K562 (cell line): ENCODE measurements around the gene C4orf50. TPM values are rescaled to one million over a fixed set of nuclear protein-coding genes. Genes with fewer than 3 reads are reported as not detected.

Experiments
- ATAC-seq: fragments of 200-7000 bp; cut with Tn5 transposase; 3 replicates; pipeline ENCODE4 v1.9.1; 2020; ENCODE audit warnings: moderate library complexity
- BruUV-seq: library from RNA; stranded (reverse); fragments of 400-500 nt; replicated peaks from 2 replicates; lab custom pipeline; 2021; lab: Mats Ljungman, UMichigan
- CTCF ChIA-PET: fragments of 300-600 bp; formaldehyde crosslinking; extraction: SDS; loops from one replicate; lab custom pipeline; 2021; ENCODE audit warnings: low intra/inter-chr PET ratio; lab: Yijun Ruan, JAX
- POLR2A ChIA-PET: fragments of 300-600, 350-650 bp; sonication (Branson Sonifier 250); formaldehyde crosslinking; extraction: SDS; loops from one replicate; lab custom pipeline; 2021; ENCODE audit warnings: antibody characterized with exemption, inconsistent platforms; lab: Yijun Ruan, JAX
- DNase-seq, 4 experiments: peaks; one replicate each; pipeline versions ENCODE4 v3.0.0 to v3.0.0-alpha.2; 2011 to 2018; ENCODE audit warnings: low spot score in 3 of 4, mixed read lengths in 3 of 4; ENCODE audit errors: extremely low read depth in 1 of 4
- FAIRE-seq: peaks from 2 replicates; lab custom pipeline; 2011; peaks lifted over from hg19 to GRCh38; lab: Jason Lieb, UNC
- H2AFZ ChIP-seq: 2 replicates; pipeline ENCODE4 v1.6.0; 2011; ENCODE audit warnings: low read depth, low read length, control low read depth, inconsistent platforms
- H3K27ac ChIP-seq: fragments of 200-600 bp; 3 replicates; pipeline ENCODE4 v1.8.0; 2011; ENCODE audit warnings: low read depth, mild to moderate bottlenecking, control low read depth, inconsistent platforms, low read length, moderate library complexity, mixed read lengths; ENCODE audit errors: extremely low read depth
- H3K27me3 ChIP-seq, 2 experiments: fragments of 300-600 bp in 1 of 2; 2 replicates in 1 of 2; 3 replicates in 1 of 2; pipeline versions ENCODE4 v1.6.0 to v1.8.0; 2011; ENCODE audit warnings: inconsistent platforms in 2 of 2, low read length in 2 of 2, mild to moderate bottlenecking in 1 of 2, mixed read lengths in 1 of 2, moderate library complexity in 1 of 2; ENCODE audit not compliant: control insufficient read depth in 2 of 2, insufficient read depth in 2 of 2
- H3K36me3 ChIP-seq: fragments of 300-600 bp; 3 replicates; pipeline ENCODE4 v1.8.0; 2011; ENCODE audit warnings: mild to moderate bottlenecking, low read length, inconsistent platforms; ENCODE audit not compliant: control insufficient read depth, insufficient read depth
- H3K4me1 ChIP-seq, 2 experiments: fragments of 200-600 bp in 1 of 2; replicated peaks in 1 of 2; 2 replicates in 1 of 2; 3 replicates in 1 of 2; pipeline versions ENCODE4 v1.5.1 to v1.8.0; 2011; ENCODE audit warnings: inconsistent platforms in 2 of 2, low read length in 2 of 2, mild to moderate bottlenecking in 1 of 2, mixed read lengths in 1 of 2, moderate library complexity in 1 of 2; ENCODE audit not compliant: control insufficient read depth in 2 of 2, insufficient read depth in 2 of 2
- H3K4me2 ChIP-seq: 2 replicates; pipeline ENCODE4 v1.6.1; 2011; ENCODE audit warnings: low read length, control low read depth, inconsistent platforms, mixed read lengths; ENCODE audit not compliant: insufficient read depth
- H3K4me3 ChIP-seq: fragments of 200-600 bp; sonication (generic), shearing (Covaris generic); 2 replicates; pipeline ENCODE4 v1.5.1; 2016; ENCODE audit warnings: control low read depth, inconsistent platforms
- H3K79me2 ChIP-seq: fragments of 200-600 bp; 3 replicates; pipeline ENCODE4 v1.8.0; 2011; ENCODE audit warnings: low read length, inconsistent platforms; ENCODE audit not compliant: control insufficient read depth, insufficient read depth
- H3K9ac ChIP-seq, 2 experiments: 2 replicates each; pipeline versions ENCODE4 v1.6.0 to v1.6.1; 2011; ENCODE audit warnings: low read depth in 2 of 2, low read length in 2 of 2, control low read depth in 1 of 2, inconsistent platforms in 1 of 2, mild to moderate bottlenecking in 1 of 2, mixed read lengths in 1 of 2; ENCODE audit not compliant: insufficient read depth in 1 of 2
- H3K9me1 ChIP-seq: one replicate; pipeline ENCODE4 v1.6.0; 2011; ENCODE audit warnings: inconsistent platforms, mild to moderate bottlenecking, low read length, moderate library complexity; ENCODE audit not compliant: control insufficient read depth, insufficient read depth
- H3K9me3 ChIP-seq: replicated peaks from 2 replicates; pipeline ENCODE4 v1.5.1; 2011; ENCODE audit warnings: low read depth, low read length, inconsistent platforms; ENCODE audit not compliant: control insufficient read depth, insufficient read depth
- H4K20me1 ChIP-seq: replicated peaks from 2 replicates; pipeline ENCODE4 v1.6.1; 2011; ENCODE audit warnings: low read length, inconsistent platforms, mixed read lengths; ENCODE audit not compliant: control insufficient read depth, insufficient read depth
- BACH1 ChIP-seq: fragments of 200-800 bp; sonication (Bioruptor generic); IDR thresholded peaks from 2 replicates; pipeline ENCODE4 v1.6.1; 2016; ENCODE audit warnings: missing genetic modification characterization, missing compliant biosample characterization
- KLF10 ChIP-seq: fragments of 250-450 bp; sonication (Bioruptor Pico); IDR thresholded peaks from 2 replicates; pipeline ENCODE4 v1.6.1; 2021; ENCODE audit warnings: matching md5 sums
- LCOR ChIP-seq: sonication (generic); formaldehyde crosslinking; IDR thresholded peaks from 2 replicates; pipeline ENCODE4 v1.8.0; 2022; ENCODE audit warnings: mild to moderate bottlenecking, missing genetic modification reagents
- MXI1 ChIP-seq: IDR thresholded peaks from 2 replicates; pipeline ENCODE4 v1.6.1; 2011; ENCODE audit warnings: low read depth, mild to moderate bottlenecking, improper control_type of control experiment, low read length
- PPARD ChIP-seq: fragments of 250-450 bp; sonication (Bioruptor Pico); IDR thresholded peaks from 2 replicates; pipeline ENCODE4 v1.8.0; 2022; ENCODE audit warnings: inconsistent platforms, mild to moderate bottlenecking, moderate library complexity
- RFX5 ChIP-seq: IDR thresholded peaks from 2 replicates; pipeline ENCODE4 v1.6.1; 2011; ENCODE audit warnings: low read depth, mild to moderate bottlenecking, improper control_type of control experiment, low read length
- TAF1 ChIP-seq: IDR thresholded peaks from 2 replicates; pipeline ENCODE4 v1.6.1; 2011; ENCODE audit warnings: mild to moderate bottlenecking, low read length, moderate library complexity; ENCODE audit not compliant: insufficient read depth, control insufficient read depth, severe bottlenecking; ENCODE audit errors: extremely low read depth
- TEAD4 ChIP-seq, 2 experiments: sonication (generic) in 1 of 2; formaldehyde crosslinking in 1 of 2; IDR thresholded peaks; 2 replicates each; pipeline versions ENCODE4 v1.6.1 to v1.8.0; 2012 to 2022; ENCODE audit warnings: borderline replicate concordance in 1 of 2, inconsistent platforms in 1 of 2, low read length in 1 of 2, mild to moderate bottlenecking in 1 of 2, missing genetic modification reagents in 1 of 2
- ZBED1 ChIP-seq: IDR thresholded peaks from 2 replicates; pipeline ENCODE4 v1.6.1; 2014
- ZKSCAN3 ChIP-seq: fragments of 250-450 bp; sonication (Bioruptor Pico); IDR thresholded peaks from 2 replicates; pipeline ENCODE4 v1.4.0; 2020
- WGBS: fragments of 100-300 bp; shearing (Covaris generic); methylation state at CpG from one replicate; pipeline ENCODE4 v1.1.6; 2016; ENCODE audit warnings: low coverage, mixed read lengths; ENCODE audit not compliant: insufficient coverage; ENCODE audit errors: missing lambda C conversion rate; 5-methylcytosine and 5-hydroxymethylcytosine counted together
- in situ Hi-C: fragments of 300-500 bp; cut with MboI; formaldehyde crosslinking; loops from 4 replicates; pipeline ENCODE4 v1.15.0; 2018; ENCODE audit warnings: inconsistent platforms, mixed read lengths
- intact Hi-C: fragments of 100-400 bp; cut with micrococcal nuclease; formaldehyde crosslinking; loops from 2 replicates; pipeline ENCODE4 v1.14.2; 2022
- polyA plus RNA-seq, 8 experiments: library from polyadenylated mRNA; depleted of rRNA in 4 of 8; stranded (reverse) in 5 of 8; unstranded in 3 of 8; fragments of >200 nt; fragmentation: Nextera tagmentation in 2 of 8; fragmentation: Illumina TruSeq in 1 of 8; extraction: Ambion mirVana in 2 of 8; extraction: Trizol in 1 of 8; gene quantifications; 2 replicates each; pipeline versions ENCODE4 v1.2.1 to v1.2.3, GENCODE V29; 2011 to 2014; ENCODE audit warnings: inconsistent platforms in 1 of 8, missing spikeins in 1 of 8
- total RNA-seq, 7 experiments: library from RNA; depleted of rRNA in 6 of 7; stranded (reverse); fragments of >200 nt in 6 of 7; fragmentation: Illumina TruSeq in 2 of 7; extraction: Trizol in 2 of 7; gene quantifications; 2 replicates each; pipeline versions ENCODE4 v1.2.1 to v1.2.3, GENCODE V29; 2011 to 2021; ENCODE audit warnings: low replicate concordance in 1 of 7
- TF ChIP-seq, protein P1 (sequence below): fragments of 450-650 bp; IDR thresholded peaks from 2 replicates; pipeline ENCODE4 v1.6.1; 2018; ENCODE audit warnings: mild to moderate bottlenecking, low read depth; ENCODE audit not compliant: partially characterized antibody
- TF ChIP-seq, protein P2 (sequence below): fragments of 450-650 bp; conservative IDR thresholded peaks from 2 replicates; pipeline ENCODE4 v1.6.1; 2016; ENCODE audit warnings: missing genetic modification characterization, low read depth, mild to moderate bottlenecking, missing compliant biosample characterization, moderate library complexity
- TF ChIP-seq, protein P3 (sequence below): fragments of 450-650 bp; IDR thresholded peaks from 2 replicates; pipeline ENCODE4 v1.6.1; 2014; ENCODE audit warnings: low read depth, mild to moderate bottlenecking, moderate library complexity, borderline replicate concordance

Gene C4orf50
- total and polyA plus RNA-seq, 9 of the 15 experiments (the other 6 are each of a cell fraction or from before 2014, with no cell fraction given): not detected

DNA sequence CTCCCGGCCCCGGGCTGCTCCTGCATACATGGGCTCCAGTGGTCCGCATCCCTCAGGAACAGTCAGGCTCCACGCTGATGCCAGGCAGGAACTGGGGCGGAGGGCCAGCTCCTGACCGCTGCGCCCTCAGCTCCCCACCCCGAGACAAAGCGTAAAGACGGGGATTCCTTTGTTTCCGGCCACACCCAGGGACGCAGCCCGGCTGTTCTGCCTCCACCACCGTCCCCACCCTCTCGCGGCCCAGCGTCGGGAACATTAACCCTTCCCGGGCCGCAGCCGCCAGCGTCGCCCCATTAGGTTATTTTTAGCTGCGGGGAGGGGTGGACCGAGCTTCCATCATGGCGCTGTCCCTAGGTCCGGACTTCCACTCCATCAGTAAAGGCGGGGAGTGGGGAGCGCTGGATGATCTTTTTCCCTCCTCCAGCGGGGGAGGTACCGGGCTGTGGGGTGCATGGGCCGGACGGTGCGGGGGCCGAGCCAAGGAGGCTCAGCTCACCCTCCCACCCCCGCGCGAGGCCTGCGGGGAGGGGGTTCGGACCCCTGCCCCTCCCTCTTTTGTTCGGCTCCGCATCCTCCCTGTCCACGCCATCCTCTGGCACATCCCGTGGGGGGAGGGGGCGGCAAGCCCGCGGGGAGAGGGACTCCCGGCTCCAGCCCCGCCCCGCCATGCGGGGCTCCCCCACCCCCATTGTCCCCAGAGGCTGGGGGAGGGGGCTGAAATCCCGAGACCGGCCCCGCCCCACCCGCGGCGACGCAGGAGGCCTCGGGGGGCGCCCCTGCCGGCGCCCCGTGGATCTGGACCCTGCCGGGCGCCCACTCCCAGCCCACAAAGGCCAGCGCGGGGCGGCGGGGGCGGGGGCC is 130.6 kb downstream of the C4orf50 start (continued):
- TF ChIP-seq, protein P1, sequence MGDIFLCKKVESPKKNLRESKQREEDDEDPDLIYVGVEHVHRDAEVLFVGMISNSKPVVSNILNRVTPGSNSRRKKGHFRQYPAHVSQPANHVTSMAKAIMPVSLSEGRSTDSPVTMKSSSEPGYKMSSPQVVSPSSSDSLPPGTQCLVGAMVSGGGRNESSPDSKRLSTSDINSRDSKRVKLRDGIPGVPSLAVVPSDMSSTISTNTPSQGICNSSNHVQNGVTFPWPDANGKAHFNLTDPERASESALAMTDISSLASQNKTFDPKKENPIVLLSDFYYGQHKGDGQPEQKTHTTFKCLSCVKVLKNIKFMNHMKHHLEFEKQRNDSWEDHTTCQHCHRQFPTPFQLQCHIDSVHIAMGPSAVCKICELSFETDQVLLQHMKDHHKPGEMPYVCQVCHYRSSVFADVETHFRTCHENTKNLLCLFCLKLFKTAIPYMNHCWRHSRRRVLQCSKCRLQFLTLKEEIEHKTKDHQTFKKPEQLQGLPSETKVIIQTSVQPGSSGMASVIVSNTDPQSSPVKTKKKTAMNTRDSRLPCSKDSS: no peak

DNA sequence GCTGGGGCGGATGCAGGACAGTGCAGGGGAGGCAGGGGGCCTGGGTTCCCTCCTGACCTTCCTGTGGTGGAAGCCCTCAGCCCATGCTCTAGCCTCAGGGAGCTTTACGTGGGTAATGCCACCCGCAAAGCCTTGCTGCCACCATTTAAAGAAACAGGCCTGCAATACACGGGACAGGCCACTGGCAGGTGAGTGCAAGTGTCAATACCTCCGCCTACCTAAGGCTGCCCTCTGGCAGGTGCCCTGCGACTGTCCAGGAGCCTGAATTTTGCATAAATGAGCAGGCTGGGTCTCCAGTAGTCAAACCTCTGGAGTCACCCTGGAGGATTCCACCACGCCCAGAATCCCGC is 131.2 kb downstream of the C4orf50 start:
- H3K27ac ChIP-seq: no peak overlapping the region
- 3% methylated on average over 7 of the region's 8 CpGs for WGBS
- H3K4me1 ChIP-seq: peaks cover 0 to 22% of the 10 kb centered on the region in 2 experiments; a peak in 2 of 5 replicates
- no peak for FAIRE-seq
- intact Hi-C loops (no loop called here), in situ Hi-C loops (no loop called here)
- no peaks in the 10 kb centered on the region for H3K9me3 ChIP-seq
- no peaks in the 10 kb centered on the region; the same call in 1 of the 2 replicates for H4K20me1 ChIP-seq
- no peaks in the 10 kb centered on the region for H3K36me3 ChIP-seq
- DNase-seq: no peak
- ATAC-seq: no peak
- no TSS peak for BruUV-seq
- CTCF ChIA-PET: no interaction called here
- POLR2A ChIA-PET: no interaction called here
- H2AFZ ChIP-seq: no peak overlapping the region
- no peak overlapping the region for H3K9ac ChIP-seq
- TF ChIP-seq PPARD (CRISPR knock-in tag) (no peak), ZKSCAN3 (no peak), MXI1 (no peak), KLF10 (CRISPR knock-in tag) (no peak), LCOR (CRISPR knock-in tag) (no peak), RFX5 (no peak), TAF1 (no peak), BACH1 (no peak), ZBED1 (no peak), TEAD4 (IDR thresholded peaks at IDR 0.05; ENCODE audit: low read length) (no peak), TEAD4 (CRISPR knock-in tag; IDR thresholded peaks at IDR 0.05; ENCODE audit: borderline replicate concordance) (no peak)
- TF ChIP-seq, protein P2, sequence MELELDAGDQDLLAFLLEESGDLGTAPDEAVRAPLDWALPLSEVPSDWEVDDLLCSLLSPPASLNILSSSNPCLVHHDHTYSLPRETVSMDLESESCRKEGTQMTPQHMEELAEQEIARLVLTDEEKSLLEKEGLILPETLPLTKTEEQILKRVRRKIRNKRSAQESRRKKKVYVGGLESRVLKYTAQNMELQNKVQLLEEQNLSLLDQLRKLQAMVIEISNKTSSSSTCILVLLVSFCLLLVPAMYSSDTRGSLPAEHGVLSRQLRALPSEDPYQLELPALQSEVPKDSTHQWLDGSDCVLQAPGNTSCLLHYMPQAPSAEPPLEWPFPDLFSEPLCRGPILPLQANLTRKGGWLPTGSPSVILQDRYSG: no peak
- TF ChIP-seq, protein P3, sequence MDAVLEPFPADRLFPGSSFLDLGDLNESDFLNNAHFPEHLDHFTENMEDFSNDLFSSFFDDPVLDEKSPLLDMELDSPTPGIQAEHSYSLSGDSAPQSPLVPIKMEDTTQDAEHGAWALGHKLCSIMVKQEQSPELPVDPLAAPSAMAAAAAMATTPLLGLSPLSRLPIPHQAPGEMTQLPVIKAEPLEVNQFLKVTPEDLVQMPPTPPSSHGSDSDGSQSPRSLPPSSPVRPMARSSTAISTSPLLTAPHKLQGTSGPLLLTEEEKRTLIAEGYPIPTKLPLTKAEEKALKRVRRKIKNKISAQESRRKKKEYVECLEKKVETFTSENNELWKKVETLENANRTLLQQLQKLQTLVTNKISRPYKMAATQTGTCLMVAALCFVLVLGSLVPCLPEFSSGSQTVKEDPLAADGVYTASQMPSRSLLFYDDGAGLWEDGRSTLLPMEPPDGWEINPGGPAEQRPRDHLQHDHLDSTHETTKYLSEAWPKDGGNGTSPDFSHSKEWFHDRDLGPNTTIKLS: no peak
- H3K4me3 ChIP-seq: no peak overlapping the region
- H3K79me2 ChIP-seq: no peaks in the 10 kb centered on the region
- H3K4me2 ChIP-seq: no peak overlapping the region
- peaks cover 0 to 24% of the 10 kb centered on the region in 2 experiments; a peak in 2 of 5 replicates for H3K27me3 ChIP-seq
- no peaks in the 10 kb centered on the region for H3K9me1 ChIP-seq
